ENCODE measurements around the gene LRRC27. TPM values are rescaled to one million over a fixed set of nuclear protein-coding genes. Genes with fewer than 3 reads are reported as not detected.

The LRRC27 gene
- total RNA-seq, 1 experiment from 2014 or later = 3.8 TPM

- no peak for DNase-seq (ENCODE audit: low read depth in 1 of 2, low spot score in 2 of 2)
- Histone ChIP-seq H3K4me3 (peak within 1 kb of the TSS; percentile 78), H3K9me3 (replicated peaks) (no peaks in the 10 kb centered on the region; the same call in 1 of the 2 replicates), H3K27me3 (replicated peaks) (no peaks in the 10 kb centered on the region), H3K4me1 (replicated peaks) (peaks cover 10% of the 10 kb centered on the region), H3K27ac (no peak within 1 kb of the TSS), H3K36me3 (no peaks in the 10 kb centered on the region)
These were observed 65.1 kb downstream of the LRRC27 start, which contains the start of gene PWWP2B for GRCh38 chr10:132397036-132397541. Gene PWWP2B, plus strand, starts transcription at chr10:132397200. Its CDS starts 27 bp downstream, at chr10:132397227.

- Histone ChIP-seq H3K27ac (no peak overlapping the region), H3K4me3 (peak overlapping the region; percentile 78), H3K9me3 (replicated peaks) (no peaks in the 10 kb centered on the region), H3K36me3 (no peaks in the 10 kb centered on the region), H3K27me3 (replicated peaks) (no peaks in the 10 kb centered on the region), H3K4me1 (replicated peaks) (peaks cover 10% of the 10 kb centered on the region)
- no peak for DNase-seq (ENCODE audit: low read depth in 1 of 2, low spot score in 2 of 2)
These were observed 65.9 kb downstream of the LRRC27 start for GRCh38 chr10:132397671-132398565.

- Histone ChIP-seq H3K4me3 (no peak overlapping the region), H3K9me3 (replicated peaks) (no peaks in the 10 kb centered on the region), H3K27me3 (replicated peaks) (no peaks in the 10 kb centered on the region), H3K4me1 (replicated peaks) (peaks cover 10% of the 10 kb centered on the region), H3K36me3 (no peaks in the 10 kb centered on the region), H3K27ac (no peak overlapping the region)
- no peak for DNase-seq (ENCODE audit: low read depth in 1 of 2, low spot score in 2 of 2)
These were observed 66.6 kb downstream of the LRRC27 start for GRCh38 chr10:132398566-132398991.

GRCh38 chr10:132399117-132400035 lies 67.4 kb downstream of the LRRC27 start:
- DNase-seq (ENCODE audit: low read depth in 1 of 2, low spot score in 2 of 2) = no peak
- H3K27me3 ChIP-seq (replicated peaks) = no peaks in the 10 kb centered on the region
- H3K27ac ChIP-seq = no peak overlapping the region
- peaks cover 10% of the 10 kb centered on the region for H3K4me1 ChIP-seq (replicated peaks)
- no peaks in the 10 kb centered on the region for H3K36me3 ChIP-seq
- no peak overlapping the region for H3K4me3 ChIP-seq
- no peaks in the 10 kb centered on the region for H3K9me3 ChIP-seq (replicated peaks)

GRCh38 chr10:132400041-132400546 lies 68.1 kb downstream of the LRRC27 start:
- Histone ChIP-seq H3K36me3 (no peaks in the 10 kb centered on the region), H3K4me1 (replicated peaks) (peaks cover 10% of the 10 kb centered on the region)
- no peak for DNase-seq (ENCODE audit: low read depth in 1 of 2, low spot score in 2 of 2)

GRCh38 chr10:132400547-132401151 lies 68.7 kb downstream of the LRRC27 start:
- Histone ChIP-seq H3K9me3 (replicated peaks) (no peaks in the 10 kb centered on the region), H3K4me3 (no peak overlapping the region), H3K27ac (no peak overlapping the region), H3K27me3 (replicated peaks) (no peaks in the 10 kb centered on the region), H3K36me3 (no peaks in the 10 kb centered on the region), H3K4me1 (replicated peaks) (peaks cover 10% of the 10 kb centered on the region)
- no peak for DNase-seq (ENCODE audit: low read depth in 1 of 2, low spot score in 2 of 2)

More at GRCh38 chr10:132400041-132400546, 68.1 kb downstream of the LRRC27 start:
- Histone ChIP-seq H3K9me3 (replicated peaks) (no peaks in the 10 kb centered on the region), H3K27me3 (replicated peaks) (no peaks in the 10 kb centered on the region), H3K4me3 (no peak overlapping the region), H3K27ac (no peak overlapping the region)

- Histone ChIP-seq H3K4me1 (replicated peaks) (peaks cover 3% of the 10 kb centered on the region; the same call in 1 of the 2 replicates), H3K9me3 (replicated peaks) (no peaks in the 10 kb centered on the region), H3K27ac (no peak overlapping the region), H3K36me3 (no peaks in the 10 kb centered on the region), H3K4me3 (no peak overlapping the region), H3K27me3 (replicated peaks) (no peaks in the 10 kb centered on the region)
- DNase-seq (ENCODE audit: low read depth in 1 of 2, low spot score in 2 of 2) = no peak
These were observed 69.6 kb downstream of the LRRC27 start for GRCh38 chr10:132401401-132402118.

- no peaks in the 10 kb centered on the region; the same call in 1 of the 2 replicates for H3K4me1 ChIP-seq (replicated peaks)
- H3K27ac ChIP-seq = no peak overlapping the region
- DNase-seq (ENCODE audit: low read depth in 1 of 2, low spot score in 2 of 2) = no peak
- H3K4me3 ChIP-seq = no peak overlapping the region
- no peaks in the 10 kb centered on the region; the same call in 1 of the 2 replicates for H3K9me3 ChIP-seq (replicated peaks)
- H3K36me3 ChIP-seq = no peaks in the 10 kb centered on the region
- H3K27me3 ChIP-seq (replicated peaks) = no peaks in the 10 kb centered on the region
These were observed 70.8 kb downstream of the LRRC27 start for GRCh38 chr10:132402781-132403241.

GRCh38 chr10:132403511-132404168 lies 71.6 kb downstream of the LRRC27 start:
- Histone ChIP-seq H3K27me3 (replicated peaks) (no peaks in the 10 kb centered on the region), H3K36me3 (no peaks in the 10 kb centered on the region), H3K4me1 (replicated peaks) (no peaks in the 10 kb centered on the region), H3K27ac (no peak overlapping the region), H3K4me3 (no peak overlapping the region), H3K9me3 (replicated peaks) (no peaks in the 10 kb centered on the region; the same call in 1 of the 2 replicates)
- DNase-seq (ENCODE audit: low read depth in 1 of 2, low spot score in 2 of 2) = no peak

GRCh38 chr10:132404169-132404880 lies 72.3 kb downstream of the LRRC27 start:
- H3K9me3 ChIP-seq (replicated peaks) = no peaks in the 10 kb centered on the region; the same call in 1 of the 2 replicates
- no peaks in the 10 kb centered on the region for H3K36me3 ChIP-seq
- no peaks in the 10 kb centered on the region for H3K4me1 ChIP-seq (replicated peaks)
- no peaks in the 10 kb centered on the region for H3K27me3 ChIP-seq (replicated peaks)
- DNase-seq (ENCODE audit: low read depth in 1 of 2, low spot score in 2 of 2) = no peak
- H3K4me3 ChIP-seq = no peak overlapping the region
- no peak overlapping the region for H3K27ac ChIP-seq

- H3K36me3 ChIP-seq = no peaks in the 10 kb centered on the region
These were observed 73.0 kb downstream of the LRRC27 start for GRCh38 chr10:132404911-132405462.

More at GRCh38 chr10:132404911-132405462, 73.0 kb downstream of the LRRC27 start:
- no peak for DNase-seq (ENCODE audit: low read depth in 1 of 2, low spot score in 2 of 2)
- no peak overlapping the region for H3K27ac ChIP-seq
- no peaks in the 10 kb centered on the region for H3K4me1 ChIP-seq (replicated peaks)
- H3K27me3 ChIP-seq (replicated peaks) = no peaks in the 10 kb centered on the region
- no peak overlapping the region for H3K4me3 ChIP-seq
- H3K9me3 ChIP-seq (replicated peaks) = no peaks in the 10 kb centered on the region; the same call in 1 of the 2 replicates

All from SJSA1 (cell line).